Upper lobe of left lung (tissue), 6 donors: ENCODE measurements around the gene HM13. TPM values are rescaled to one million over a fixed set of nuclear protein-coding genes. Genes with fewer than 3 reads are reported as not detected.
A peak's percentile ranks its signal among the peaks of the same experiment; 100 is the strongest.

Source experiments
- ATAC-seq, 2 donors: fragments of 200-7000 bp; cut with Tn5 transposase; one replicate each; pipeline ENCODE4 v1.9.1; 2022; ENCODE audit warnings: mild to moderate bottlenecking in 2 of 2, moderate library complexity in 2 of 2; ENCODE audit not compliant: low FRiP score in 2 of 2
- DNase-seq, 2 donors: peaks; one replicate each; pipeline ENCODE4 v3.0.0-alpha.2; 2019 to 2020
- H3K27ac ChIP-seq, 4 donors: fragments of 200-600 bp; sonication (generic); one replicate each; pipeline ENCODE4 v1.5.1; 2016 to 2019
- H3K27me3 ChIP-seq, 4 donors: fragments of 200-600 bp; sonication (generic); one replicate each; pipeline ENCODE4 v1.5.1; 2017 to 2019
- H3K36me3 ChIP-seq, 4 donors: fragments of 200-600 bp; sonication (generic); one replicate each; pipeline ENCODE4 v1.5.1; 2016 to 2019
- H3K4me1 ChIP-seq, 4 donors: fragments of 200-600 bp; sonication (generic); one replicate each; pipeline ENCODE4 v1.5.1; 2018 to 2019
- H3K4me3 ChIP-seq, 4 donors: fragments of 200-600 bp; sonication (generic); one replicate each; pipeline ENCODE4 v1.5.1; 2017 to 2019; ENCODE audit warnings: mild to moderate bottlenecking in 2 of 4, moderate library complexity in 1 of 4
- H3K9me3 ChIP-seq, 4 donors: fragments of 200-600 bp; sonication (generic); one replicate each; pipeline ENCODE4 v1.5.1; 2018 to 2019
- EP300 ChIP-seq, 4 donors: sonication (generic); formaldehyde crosslinking; IDR thresholded peaks; one replicate each; pipeline ENCODE4 v1.5.1; 2017; ENCODE audit warnings: antibody characterized with exemption in 4 of 4, control low read depth in 2 of 4
- POLR2A ChIP-seq, 4 donors: fragments of 450-650 bp; IDR thresholded peaks; one replicate each; pipeline ENCODE4 v1.5.1; 2016 to 2017; ENCODE audit warnings: antibody characterized with exemption in 4 of 4, mild to moderate bottlenecking in 2 of 4
- POLR2AphosphoS5 ChIP-seq, 2 donors: sonication (generic); formaldehyde crosslinking; IDR thresholded peaks; one replicate each; pipeline ENCODE4 v1.5.1; 2017; ENCODE audit warnings: antibody characterized with exemption in 2 of 2
- WGBS, 2 donors: methylation state at CpG; one replicate each; pipeline ENCODE4 v1.1.5; 2017 to 2018; 5-methylcytosine and 5-hydroxymethylcytosine counted together
- total RNA-seq, 6 donors: library from RNA; depleted of rRNA in 4 of 6; stranded (reverse); fragments of >200 nt in 4 of 6; gene quantifications; one replicate each; pipeline versions ENCODE4 v1.1.0 to v1.2.1, GENCODE V29; 2016 to 2021
- TF ChIP-seq, protein P1 (sequence below), 6 experiments: fragments of 450-650 bp in 4 of 6; fragments of 200-600 bp in 2 of 6; sonication (generic) in 2 of 6; IDR thresholded peaks; one replicate each; pipeline ENCODE4 v1.5.1; 2016 to 2019; ENCODE audit warnings: antibody characterized with exemption in 6 of 6
- donor health status: DM: no; HTN: no; CAD: no; lungs with moderate emphysema.
- donor health status: DM: no; HTN: yes; CAD: no; lungs with severe emphysema.

HM13 gene
- total RNA-seq, 6 donors from 2014 or later: 58.7 to 186 (median 81.6) TPM

DNA sequence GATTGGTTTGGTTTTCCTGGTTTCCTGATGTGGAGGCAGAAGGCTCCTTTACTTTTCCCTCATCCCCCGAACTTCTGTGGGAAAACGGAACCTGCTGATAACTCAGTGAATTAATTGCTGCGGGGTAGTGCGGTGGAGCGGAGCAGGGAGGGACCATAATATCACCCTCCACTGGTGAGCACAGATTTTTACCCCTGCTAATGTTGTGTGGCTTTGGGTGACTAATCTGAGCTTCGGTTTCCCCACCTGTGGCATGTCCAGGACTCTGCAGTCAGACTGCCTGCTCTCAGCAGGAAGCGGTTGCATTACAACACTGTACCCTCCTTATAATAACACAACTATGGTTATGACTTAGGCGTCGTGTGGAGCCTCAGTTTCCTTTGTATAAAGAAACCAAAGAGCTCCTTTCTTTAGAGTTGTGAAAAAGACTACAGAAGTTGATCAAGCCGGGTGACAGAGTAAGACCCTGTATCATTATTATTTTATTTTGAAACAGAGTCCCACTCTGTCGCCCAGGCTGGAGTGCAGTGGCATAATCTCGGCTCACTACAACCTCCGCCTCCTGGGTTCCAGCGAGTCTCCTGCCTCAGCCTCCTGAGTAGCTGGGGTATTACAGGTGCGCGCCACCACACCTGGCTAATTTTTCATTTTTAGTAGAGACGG lies 88.7 kb downstream of the HM13 start:
- Histone ChIP-seq H3K9me3 (no peaks in the 10 kb centered on the region), H3K36me3 (peaks cover 0 to 14% (median 0%) of the 10 kb centered on the region in 4 donors), H3K4me3 (no peak overlapping the region), H3K4me1 (peaks cover 22 to 49% (median 27%) of the 10 kb centered on the region in 4 donors), H3K27ac (peak overlapping the region; percentile 92 to 98 (median 94)), H3K27me3 (no peaks in the 10 kb centered on the region)
- DNase-seq: peak in 1 of 2 donors; percentile 28
- TF ChIP-seq, protein P1, sequence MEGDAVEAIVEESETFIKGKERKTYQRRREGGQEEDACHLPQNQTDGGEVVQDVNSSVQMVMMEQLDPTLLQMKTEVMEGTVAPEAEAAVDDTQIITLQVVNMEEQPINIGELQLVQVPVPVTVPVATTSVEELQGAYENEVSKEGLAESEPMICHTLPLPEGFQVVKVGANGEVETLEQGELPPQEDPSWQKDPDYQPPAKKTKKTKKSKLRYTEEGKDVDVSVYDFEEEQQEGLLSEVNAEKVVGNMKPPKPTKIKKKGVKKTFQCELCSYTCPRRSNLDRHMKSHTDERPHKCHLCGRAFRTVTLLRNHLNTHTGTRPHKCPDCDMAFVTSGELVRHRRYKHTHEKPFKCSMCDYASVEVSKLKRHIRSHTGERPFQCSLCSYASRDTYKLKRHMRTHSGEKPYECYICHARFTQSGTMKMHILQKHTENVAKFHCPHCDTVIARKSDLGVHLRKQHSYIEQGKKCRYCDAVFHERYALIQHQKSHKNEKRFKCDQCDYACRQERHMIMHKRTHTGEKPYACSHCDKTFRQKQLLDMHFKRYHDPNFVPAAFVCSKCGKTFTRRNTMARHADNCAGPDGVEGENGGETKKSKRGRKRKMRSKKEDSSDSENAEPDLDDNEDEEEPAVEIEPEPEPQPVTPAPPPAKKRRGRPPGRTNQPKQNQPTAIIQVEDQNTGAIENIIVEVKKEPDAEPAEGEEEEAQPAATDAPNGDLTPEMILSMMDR (IDR thresholded peaks at IDR 0.05): no peak
- TF ChIP-seq POLR2AphosphoS5 (IDR thresholded peaks at IDR 0.05) (peak; percentile 24 to 67), EP300 (IDR thresholded peaks at IDR 0.05) (no peak), POLR2A (IDR thresholded peaks at IDR 0.05) (no peak)
- 52 to 63% methylated on average over 17 of the region's 17 CpGs for WGBS, 2 donors
- no peak for ATAC-seq

DNA sequence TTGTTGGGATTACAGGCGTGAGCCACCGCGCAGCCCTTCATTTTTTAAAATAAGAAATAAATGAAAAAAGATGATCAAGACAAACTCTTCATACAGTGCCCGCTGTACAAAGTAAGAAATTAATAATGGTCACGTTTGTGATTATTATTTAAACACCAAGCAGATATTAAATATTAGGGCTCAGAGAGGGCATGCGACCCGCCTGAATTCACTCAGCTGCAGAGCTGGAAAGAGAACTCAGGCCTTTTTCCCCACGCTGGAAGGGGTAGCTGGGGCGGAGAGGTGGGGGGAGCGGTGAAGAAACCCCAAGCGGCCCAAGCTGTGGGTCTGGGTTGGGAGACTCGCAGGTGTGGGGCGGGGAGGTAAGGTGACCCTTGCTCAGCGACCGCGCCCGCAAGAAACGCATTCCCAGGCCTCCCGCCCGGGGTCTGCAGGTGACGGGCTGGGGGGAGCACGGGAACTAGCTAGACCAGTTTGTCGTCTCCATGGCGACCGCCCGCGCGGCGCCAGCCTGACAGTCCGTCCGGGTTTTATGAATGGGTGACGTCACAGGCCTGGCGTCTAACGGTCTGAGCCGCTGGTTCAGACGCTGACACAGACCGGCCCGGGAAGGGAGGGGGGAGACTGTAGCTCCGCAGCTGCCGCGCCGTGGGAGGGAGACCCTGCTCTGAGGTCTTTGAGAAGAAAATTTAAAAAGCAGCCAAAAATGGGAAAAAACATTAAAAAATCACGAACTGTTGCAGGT lies 89.8 kb downstream of the HM13 start:
- Histone ChIP-seq H3K9me3 (no peaks in the 10 kb centered on the region), H3K4me3 (peak overlapping the region; percentile 63 to 85 (median 70)), H3K36me3 (peaks cover 0 to 14% (median 0%) of the 10 kb centered on the region in 4 donors), H3K4me1 (peaks cover 33 to 60% (median 36%) of the 10 kb centered on the region in 4 donors), H3K27me3 (no peaks in the 10 kb centered on the region), H3K27ac (peak overlapping the region; percentile 92 to 98 (median 94))
- ATAC-seq (peak; percentile 88 to 91), DNase-seq (peak; percentile 97 to 99)
- WGBS, 2 donors: 11 to 13% methylated on average over 43 of the region's 43 CpGs
- TF ChIP-seq, protein P1 (IDR thresholded peaks at IDR 0.05): peak in 2 of 6 experiments; percentile 10 to 15
- TF ChIP-seq EP300 (IDR thresholded peaks at IDR 0.05): peak; percentile 10 to 92 (median 62)
- TF ChIP-seq POLR2A (IDR thresholded peaks at IDR 0.05): peak in 3 of 4 donors; percentile 67 to 81 (median 67)
- peak; percentile 92 to 94 for TF ChIP-seq POLR2AphosphoS5 (IDR thresholded peaks at IDR 0.05)

DNA sequence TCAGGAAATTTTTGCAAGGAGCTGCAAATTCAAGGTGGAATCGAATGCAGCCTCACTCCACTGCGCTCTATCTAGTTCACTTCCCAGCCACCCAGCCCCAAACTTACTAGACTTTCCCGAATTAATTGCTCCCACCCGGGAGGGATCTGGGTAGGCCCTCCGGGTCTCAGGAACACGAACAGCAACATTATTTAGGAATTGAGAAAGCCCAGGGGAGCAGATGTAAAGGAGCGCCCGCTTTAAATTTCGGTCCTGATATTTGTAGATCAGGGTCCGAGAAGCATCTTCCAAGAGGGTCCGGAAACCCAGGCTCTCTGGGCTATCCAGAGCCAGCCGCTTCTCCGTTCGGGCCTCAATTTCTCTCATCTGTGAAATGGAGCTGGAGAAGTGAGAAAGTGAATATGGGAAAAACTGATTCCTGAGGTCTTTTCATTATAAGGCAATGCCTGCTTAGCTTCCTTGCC lies 90.4 kb downstream of the HM13 start:
- TF ChIP-seq POLR2AphosphoS5 (IDR thresholded peaks at IDR 0.05): no peak
- TF ChIP-seq POLR2A (IDR thresholded peaks at IDR 0.05): no peak
- no peak for TF ChIP-seq EP300 (IDR thresholded peaks at IDR 0.05)
- TF ChIP-seq, protein P1 (IDR thresholded peaks at IDR 0.05): no peak
- ATAC-seq (peak in 1 of 2 donors; percentile 1), DNase-seq (no peak)
- 1 to 5% methylated on average over 14 of the region's 14 CpGs for WGBS, 2 donors
- no peaks in the 10 kb centered on the region for H3K27me3 ChIP-seq
- H3K9me3 ChIP-seq: no peaks in the 10 kb centered on the region
- peak overlapping the region; percentile 92 to 98 (median 94) for H3K27ac ChIP-seq
- H3K4me3 ChIP-seq: peak overlapping the region; percentile 63 to 85 (median 70)
- H3K36me3 ChIP-seq: peaks cover 0 to 14% (median 0%) of the 10 kb centered on the region in 4 donors
- H3K4me1 ChIP-seq: peaks cover 39 to 66% (median 42%) of the 10 kb centered on the region in 4 donors

DNA sequence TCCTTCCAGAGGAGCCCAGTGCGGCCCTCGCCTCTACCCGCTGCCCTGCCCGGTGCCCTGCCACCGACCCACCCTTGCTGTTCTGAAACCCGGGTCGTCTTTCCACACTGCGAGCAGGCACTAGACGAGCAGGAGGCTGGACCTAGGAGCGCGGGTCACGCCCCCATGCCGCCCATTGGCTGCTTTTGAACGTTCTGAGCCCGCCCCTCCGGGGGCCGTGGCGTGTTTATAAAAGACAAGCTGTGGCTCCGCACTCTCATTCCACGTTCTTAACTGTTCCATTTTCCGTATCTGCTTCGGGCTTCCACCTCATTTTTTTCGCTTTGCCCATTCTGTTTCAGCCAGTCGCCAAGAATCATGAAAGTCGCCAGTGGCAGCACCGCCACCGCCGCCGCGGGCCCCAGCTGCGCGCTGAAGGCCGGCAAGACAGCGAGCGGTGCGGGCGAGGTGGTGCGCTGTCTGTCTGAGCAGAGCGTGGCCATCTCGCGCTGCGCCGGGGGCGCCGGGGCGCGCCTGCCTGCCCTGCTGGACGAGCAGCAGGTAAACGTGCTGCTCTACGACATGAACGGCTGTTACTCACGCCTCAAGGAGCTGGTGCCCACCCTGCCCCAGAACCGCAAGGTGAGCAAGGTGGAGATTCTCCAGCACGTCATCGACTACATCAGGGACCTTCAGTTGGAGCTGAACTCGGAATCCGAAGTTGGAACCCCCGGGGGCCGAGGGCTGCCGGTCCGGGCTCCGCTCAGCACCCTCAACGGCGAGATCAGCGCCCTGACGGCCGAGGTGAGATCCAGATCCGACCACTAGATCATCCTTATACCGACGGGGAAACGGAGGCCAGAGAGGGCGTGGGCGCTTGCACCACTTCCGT lies 91.0 kb downstream of the HM13 start, which contains the start of gene ID1:
TSS of gene ID1 (plus strand) at position 259 of the 871 bp plus-strand sequence. CDS start at position 358, 99 bp downstream.
- TF ChIP-seq POLR2A (IDR thresholded peaks at IDR 0.05) (peak; percentile 91 to 100 (median 94)), EP300 (IDR thresholded peaks at IDR 0.05) (peak in 1 of 4 donors; percentile 74), POLR2AphosphoS5 (IDR thresholded peaks at IDR 0.05) (peak; percentile 99 to 100)
- TF ChIP-seq, protein P1 (IDR thresholded peaks at IDR 0.05): peak in 1 of 6 experiments; percentile 28
- H3K27ac ChIP-seq: peak within 1 kb of the TSS; percentile 92 to 98 (median 94)
- no peaks in the 10 kb centered on the region for H3K9me3 ChIP-seq
- H3K36me3 ChIP-seq: peaks cover 0 to 14% (median 0%) of the 10 kb centered on the region in 4 donors
- peaks cover 40 to 72% (median 48%) of the 10 kb centered on the region in 4 donors for H3K4me1 ChIP-seq
- no peaks in the 10 kb centered on the region for H3K27me3 ChIP-seq
- DNase-seq (peak; percentile 97), ATAC-seq (peak; percentile 94 to 96)
- H3K4me3 ChIP-seq: peak within 1 kb of the TSS; percentile 68 to 85 (median 71)
- 0% methylated on average over 33 to 49 of the region's 74 CpGs for WGBS, 2 donors
